Fibroblast of mammary gland (primary cell): ENCODE results near the gene CAPN5.
"Not testable (repeated sequence)": the region's sequence is repeated elsewhere in the genome, so short reads cannot be mapped to it uniquely, and the experiment has no call there.

Experiments
- DNase-seq: peaks from one replicate; pipeline ENCODE4 v3.0.0-alpha.2; 2010; ENCODE audit warnings: low read depth
- H3K4me3 ChIP-seq: 2 replicates; pipeline ENCODE4 v1.5.1; 2011; ENCODE audit warnings: low read depth, mild to moderate bottlenecking, low read length, moderate library complexity; ENCODE audit not compliant: control insufficient read depth
- TF ChIP-seq, protein P1 (sequence below): conservative IDR thresholded peaks from 2 replicates; pipeline ENCODE4 v1.5.1; 2011; ENCODE audit warnings: low read depth, low read length, inconsistent platforms; ENCODE audit not compliant: control insufficient read depth, insufficient read depth

CAPN5 gene

DNA sequence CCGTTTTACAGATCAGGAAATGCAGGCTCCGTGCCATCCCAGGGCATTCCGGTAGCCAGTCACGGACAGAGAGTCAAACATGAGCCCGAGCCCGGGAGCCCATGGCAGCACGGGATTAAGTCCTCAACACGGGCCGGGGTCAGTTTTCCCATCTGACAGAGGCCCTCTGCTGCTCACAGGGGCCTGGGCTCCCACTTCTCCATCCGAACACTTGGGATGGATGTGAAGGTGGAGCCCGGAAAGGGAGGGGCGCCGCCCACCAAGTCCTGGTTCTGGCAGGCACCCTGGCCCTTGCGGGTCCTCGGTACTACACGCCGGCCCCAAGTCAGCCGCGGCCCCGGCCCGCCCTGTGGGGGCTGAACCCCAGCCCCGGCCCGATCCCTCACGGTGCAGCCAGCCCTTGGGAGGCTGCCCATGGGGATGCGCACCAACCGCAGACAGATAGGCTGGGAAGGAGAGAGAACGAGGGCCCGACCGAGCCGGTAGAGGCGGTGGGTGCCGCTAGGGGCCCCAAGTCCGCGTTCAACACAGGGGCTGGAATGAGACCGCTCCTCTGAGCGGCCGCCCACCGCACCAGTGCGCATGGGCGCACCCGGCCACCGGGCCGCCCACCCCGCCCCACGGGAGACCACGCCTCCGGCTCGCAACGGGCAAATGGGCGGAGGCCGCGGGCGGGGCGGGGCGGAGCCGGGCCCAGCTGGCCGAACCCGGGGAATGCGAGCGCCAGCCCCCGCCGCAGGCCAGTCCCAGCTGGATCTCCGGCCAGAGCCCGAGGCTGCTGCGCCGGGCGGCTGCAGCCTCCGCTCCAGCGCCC is at the start of gene CAPN5:
CAPN5 (plus strand) TSS at position 743 of the 814 bp plus-strand sequence. CDS start 17,916 bp downstream, outside the sequence.
- TF ChIP-seq, protein P1, sequence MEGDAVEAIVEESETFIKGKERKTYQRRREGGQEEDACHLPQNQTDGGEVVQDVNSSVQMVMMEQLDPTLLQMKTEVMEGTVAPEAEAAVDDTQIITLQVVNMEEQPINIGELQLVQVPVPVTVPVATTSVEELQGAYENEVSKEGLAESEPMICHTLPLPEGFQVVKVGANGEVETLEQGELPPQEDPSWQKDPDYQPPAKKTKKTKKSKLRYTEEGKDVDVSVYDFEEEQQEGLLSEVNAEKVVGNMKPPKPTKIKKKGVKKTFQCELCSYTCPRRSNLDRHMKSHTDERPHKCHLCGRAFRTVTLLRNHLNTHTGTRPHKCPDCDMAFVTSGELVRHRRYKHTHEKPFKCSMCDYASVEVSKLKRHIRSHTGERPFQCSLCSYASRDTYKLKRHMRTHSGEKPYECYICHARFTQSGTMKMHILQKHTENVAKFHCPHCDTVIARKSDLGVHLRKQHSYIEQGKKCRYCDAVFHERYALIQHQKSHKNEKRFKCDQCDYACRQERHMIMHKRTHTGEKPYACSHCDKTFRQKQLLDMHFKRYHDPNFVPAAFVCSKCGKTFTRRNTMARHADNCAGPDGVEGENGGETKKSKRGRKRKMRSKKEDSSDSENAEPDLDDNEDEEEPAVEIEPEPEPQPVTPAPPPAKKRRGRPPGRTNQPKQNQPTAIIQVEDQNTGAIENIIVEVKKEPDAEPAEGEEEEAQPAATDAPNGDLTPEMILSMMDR: peak; percentile 9
- peak within 1 kb of the TSS; percentile 72 for H3K4me3 ChIP-seq
- peak; percentile 88 for DNase-seq

DNA sequence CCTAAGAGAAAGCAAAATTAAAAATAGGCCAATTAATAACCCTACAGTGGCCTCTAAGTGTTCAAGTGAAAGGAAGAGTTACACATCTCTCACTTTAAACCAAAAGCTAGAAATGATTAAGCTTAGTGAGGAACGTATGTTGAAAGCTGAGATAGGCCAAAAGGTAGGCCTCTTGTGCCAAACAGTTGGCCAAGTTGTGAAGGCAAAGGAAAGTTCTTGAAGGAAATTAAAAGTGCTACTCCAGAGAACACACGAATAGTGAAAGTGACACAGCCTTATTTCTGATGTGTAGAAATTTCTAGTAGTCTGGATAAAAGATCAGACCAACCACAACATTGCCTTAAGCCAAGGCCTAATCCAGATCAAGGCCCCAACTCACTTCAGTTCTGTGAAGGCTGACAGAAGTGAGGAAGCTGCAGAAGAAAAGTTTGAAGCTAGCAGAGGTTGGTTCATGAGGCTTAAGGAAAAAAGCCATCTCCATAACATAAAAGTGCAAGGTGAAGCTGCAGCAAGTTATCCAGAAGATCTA is 48.3 kb upstream of the CAPN5 start:
- H3K4me3 ChIP-seq, DNase-seq: not testable (repeated sequence)

DNA sequence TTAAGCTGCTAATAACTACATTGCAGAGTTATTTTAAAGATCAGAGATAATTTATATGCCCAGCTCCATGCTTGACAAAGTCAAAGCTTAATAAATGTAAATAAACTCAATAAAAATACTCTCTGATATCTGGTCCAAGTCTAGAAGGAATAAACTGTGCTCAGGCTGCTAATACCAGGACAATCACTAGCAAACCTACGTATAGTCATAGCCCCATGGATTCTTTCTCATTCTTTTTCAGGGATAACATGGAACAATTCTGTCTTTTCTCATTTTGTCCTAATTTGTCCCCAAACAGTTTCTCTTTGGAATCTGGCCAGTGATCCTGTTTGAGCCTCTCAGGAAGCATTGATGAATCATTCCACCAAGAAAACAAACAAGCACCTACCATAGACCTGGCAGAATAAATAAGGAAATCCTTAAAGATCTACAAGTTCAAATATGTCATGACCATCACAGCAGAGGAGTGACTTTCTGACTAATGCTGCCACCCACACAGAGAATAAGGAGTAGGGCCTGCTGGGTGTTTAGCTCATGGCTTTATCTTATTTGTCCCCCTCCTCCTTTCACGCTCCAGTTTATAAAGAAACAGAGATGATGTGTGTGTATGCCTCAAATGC is 46.7 kb upstream of the CAPN5 start:
- peak; percentile 43 for DNase-seq
- H3K4me3 ChIP-seq: no peak overlapping the region
- TF ChIP-seq, protein P1: no peak

DNA sequence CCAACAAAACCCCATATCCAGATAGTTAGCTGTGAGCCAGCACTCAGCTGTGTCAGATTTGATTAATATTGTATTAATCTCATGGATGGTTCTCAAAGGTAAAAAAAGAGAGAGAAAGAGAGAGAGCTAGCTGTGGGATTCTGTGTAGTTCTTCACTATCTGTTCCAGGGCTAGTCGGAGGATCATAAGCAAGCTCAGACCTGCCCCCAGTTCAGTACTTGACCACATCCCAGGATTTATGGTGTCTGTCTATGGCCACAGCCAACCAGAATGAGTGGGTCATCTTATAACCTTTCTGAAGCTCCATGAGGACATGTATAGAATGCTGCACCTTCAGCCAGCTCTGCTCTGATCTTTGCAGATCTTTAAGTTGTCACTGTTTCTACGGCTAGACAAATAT is 46.0 kb upstream of the CAPN5 start:
- no peak overlapping the region for H3K4me3 ChIP-seq
- TF ChIP-seq, protein P1: no peak
- DNase-seq: no peak

DNA sequence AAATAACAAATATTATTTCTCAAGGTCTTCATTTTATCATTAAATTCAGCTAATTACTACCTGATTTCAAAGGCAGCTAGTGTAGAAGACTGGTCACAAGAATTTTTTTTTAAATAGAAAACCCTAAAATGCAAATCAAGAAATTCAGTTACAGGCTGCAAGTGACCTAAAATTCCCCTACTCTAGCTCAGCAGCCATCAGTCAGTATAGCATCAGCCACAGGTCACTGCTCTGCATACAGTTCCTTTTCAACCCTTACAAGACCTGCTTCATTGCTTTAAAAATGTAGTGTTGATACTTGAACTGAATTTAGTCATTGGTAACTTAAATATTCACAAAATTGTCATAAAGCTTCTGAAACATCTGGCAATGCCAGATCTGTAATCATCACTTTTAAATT is 42.0 kb upstream of the CAPN5 start:
- TF ChIP-seq, protein P1: no peak
- no peak for DNase-seq
- H3K4me3 ChIP-seq: no peak overlapping the region

DNA sequence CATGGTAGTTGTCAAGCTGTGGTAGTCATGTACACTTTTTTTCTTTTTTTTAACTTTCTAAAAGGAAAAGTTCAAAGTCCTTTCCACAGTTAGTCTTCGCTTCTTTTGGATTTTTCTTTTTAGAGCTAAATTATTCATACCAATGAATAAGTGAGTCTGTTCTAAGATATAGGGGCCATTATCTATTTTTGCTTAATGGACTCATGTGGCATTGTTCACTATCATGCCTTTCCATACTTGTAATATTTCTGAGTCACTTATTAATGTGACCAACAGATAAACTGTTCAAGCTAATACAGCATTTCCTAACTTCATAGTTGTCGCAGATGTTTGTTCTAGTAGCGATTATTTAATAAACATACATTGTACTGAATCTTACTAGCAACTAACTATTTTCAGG is 40.5 kb upstream of the CAPN5 start:
- no peak overlapping the region for H3K4me3 ChIP-seq
- TF ChIP-seq, protein P1: no peak

DNA sequence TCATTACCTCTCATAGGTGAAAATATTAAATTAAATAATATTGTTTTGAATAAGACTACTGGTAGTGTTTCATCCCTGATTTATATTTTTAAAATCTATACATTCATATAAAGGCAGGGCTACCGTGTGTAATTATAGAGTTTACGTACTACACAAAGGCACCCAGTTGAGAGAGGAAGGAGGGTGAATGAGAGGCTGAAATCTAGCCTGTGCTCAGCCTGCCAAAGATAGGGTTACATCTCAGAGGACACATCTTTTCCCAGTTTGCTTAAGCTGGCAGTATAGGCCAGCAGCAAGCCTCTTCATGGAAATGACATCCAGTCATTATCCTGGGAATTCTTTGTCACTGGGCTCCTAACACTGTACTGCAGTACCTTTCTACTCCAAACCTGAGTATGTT is 40.0 kb upstream of the CAPN5 start:
- TF ChIP-seq, protein P1: no peak
- DNase-seq: no peak
- no peak overlapping the region for H3K4me3 ChIP-seq

More for the DNA sequence above, 40.5 kb upstream of the CAPN5 start:
- DNase-seq: no peak
